D721Med (cell line): ENCODE measurements around the gene EPHA6.

Experiments
- DNase-seq: peaks from one replicate; pipeline ENCODE4 v3.0.0; 2011; ENCODE audit warnings: low spot score; ENCODE audit not compliant: insufficient read length
- FAIRE-seq: peaks from 2 replicates; lab custom pipeline; 2011; peaks lifted over from hg19 to GRCh38; lab: Jason Lieb, UNC
- CTCF ChIP-seq: IDR thresholded peaks from 2 replicates; pipeline ENCODE4 v1.5.1; 2012; ENCODE audit warnings: mild to moderate bottlenecking, control low read depth; ENCODE audit not compliant: insufficient read depth; ENCODE audit errors: missing control alignments

The EPHA6 gene

GRCh38 chr3:97347780-97348179 lies 533.4 kb downstream of the EPHA6 start:
- no peak for DNase-seq
- no peak for TF ChIP-seq CTCF
- FAIRE-seq, result no peak

GRCh38 chr3:97350971-97351370 lies 536.6 kb downstream of the EPHA6 start:
- no peak for DNase-seq
- no peak for TF ChIP-seq CTCF
- no peak for FAIRE-seq

GRCh38 chr3:97353176-97353575 lies 538.8 kb downstream of the EPHA6 start:
- DNase-seq, result no peak
- no peak for TF ChIP-seq CTCF
- no peak for FAIRE-seq

- DNase-seq (no peak), FAIRE-seq (no peak)
- no peak for TF ChIP-seq CTCF
Measured at GRCh38 chr3:97359977-97360376, 545.6 kb downstream of the EPHA6 start.

- TF ChIP-seq CTCF, result no peak
- FAIRE-seq, result no peak
- no peak for DNase-seq
Measured at GRCh38 chr3:97360804-97361203, 546.4 kb downstream of the EPHA6 start.

GRCh38 chr3:97384583-97384982 lies 570.2 kb downstream of the EPHA6 start:
- TF ChIP-seq CTCF, result no peak
- FAIRE-seq (no peak), DNase-seq (no peak)

- FAIRE-seq (no peak), DNase-seq (no peak)
- TF ChIP-seq CTCF, result no peak
Measured at GRCh38 chr3:97388774-97389173, 574.4 kb downstream of the EPHA6 start.
